ENCODE measurements around the gene CITED2. TPM values are rescaled to one million over a fixed set of nuclear protein-coding genes. Genes with fewer than 3 reads are reported as not detected.

The CITED2 gene
- total RNA-seq, 1 experiment from 2014 or later: 110 TPM

- no peak overlapping the region for H4K5ac ChIP-seq (ENCODE audit: insufficient read length, low read depth, low read length)
- no peaks in the 10 kb centered on the region for H3K9me3 ChIP-seq (ENCODE audit: control insufficient read depth, low read depth, low read length)
- H3K27me3 ChIP-seq (ENCODE audit: insufficient read depth, low read length): peaks cover 20% of the 10 kb centered on the region
- H2BK15ac ChIP-seq (ENCODE audit: low read depth, low read length): no peak overlapping the region
- no peak overlapping the region for H2BK20ac ChIP-seq (ENCODE audit: low read depth, low read length, poor library complexity, severe bottlenecking)
- H2BK120ac ChIP-seq (ENCODE audit: low read depth, low read length, poor library complexity, severe bottlenecking): no peak overlapping the region
- no peak overlapping the region for H3K56ac ChIP-seq (ENCODE audit: insufficient read length, low read depth, low read length)
- no peak overlapping the region for H3K27ac Mint-ChIP-seq
- H4K8ac ChIP-seq (replicated peaks; ENCODE audit: insufficient read length, low read depth, low read length): no peak overlapping the region
- no peak for TF ChIP-seq CTCF (conservative IDR thresholded peaks at IDR 0.05)
- H3K36me3 Mint-ChIP-seq (ENCODE audit: insufficient read depth in 1 of 3, low read depth in 3 of 3): peaks cover 0 to 4% (median 0%) of the 10 kb centered on the region in 3 experiments; a peak in 1 of 7 replicates
- H2AK5ac ChIP-seq (ENCODE audit: insufficient read length, low read length): no peak overlapping the region
- H4K91ac ChIP-seq (ENCODE audit: insufficient read length, low read depth, low read length): no peak overlapping the region
- no peak overlapping the region for H2AFZ ChIP-seq (ENCODE audit: low read length)
- H4K20me1 ChIP-seq (ENCODE audit: control insufficient read depth, insufficient read depth, insufficient read length): no peaks in the 10 kb centered on the region
- DNase-seq: no peak
- H3K23me2 ChIP-seq (ENCODE audit: insufficient read length, low read depth, low read length, poor library complexity, severe bottlenecking): no peaks in the 10 kb centered on the region
- H3K18ac ChIP-seq (ENCODE audit: insufficient read length, low read depth, low read length): no peak overlapping the region
- H3K79me1 ChIP-seq (ENCODE audit: insufficient read depth, low read depth, low read length, poor library complexity, severe bottlenecking): no peaks in the 10 kb centered on the region
- no peak overlapping the region for H3K23ac ChIP-seq (ENCODE audit: insufficient read length, low read depth, low read length)
- H2BK5ac ChIP-seq (ENCODE audit: insufficient read length, low read length): no peak overlapping the region
- no peak overlapping the region for H3K9ac ChIP-seq (ENCODE audit: extremely low read depth, insufficient read length, low read length)
- H3K27ac ChIP-seq (ENCODE audit: insufficient read length, low read depth, low read length): no peak overlapping the region
- H3K4me1 Mint-ChIP-seq: peaks cover 8 to 16% of the 10 kb centered on the region in 2 experiments
- H3K4me1 ChIP-seq (ENCODE audit: insufficient read depth, low read length): peaks cover 3% of the 10 kb centered on the region; the same call in 1 of the 2 replicates
- no peak overlapping the region for H3T11ph ChIP-seq (ENCODE audit: low read length)
- H3K79me2 ChIP-seq (ENCODE audit: insufficient read depth, low read length): no peaks in the 10 kb centered on the region
- no peak overlapping the region for H3K4ac ChIP-seq (ENCODE audit: low read depth, low read length)
- no peak overlapping the region for H3K14ac ChIP-seq (ENCODE audit: insufficient read depth, low read length)
- WGBS (ENCODE audit: extremely low coverage, insufficient read length, low lambda C conversion rate): no CpG with 5 or more reads among the region's 1 CpG
- no peak overlapping the region for H3K4me2 ChIP-seq (ENCODE audit: insufficient read depth, insufficient read length, low read length)
- H3K27me3 Mint-ChIP-seq (ENCODE audit: low read depth): peaks cover 75% of the 10 kb centered on the region
- H3K9me3 Mint-ChIP-seq: peaks cover 0 to 4% of the 10 kb centered on the region in 2 experiments; a peak in 1 of 5 replicates
- no peak overlapping the region for H3K4me3 Mint-ChIP-seq
- no peak overlapping the region for H2BK12ac ChIP-seq (ENCODE audit: insufficient read length, low read depth, low read length)
These were observed 24.2 kb upstream of the CITED2 start for GRCh38 chr6:139398658-139399057.
